ENCODE results near the gene STAG1.

GRCh38 chr3:136712941-136713340, 39.2 kb downstream of the STAG1 start:
- TF ChIP-seq POLR2AphosphoS5 (IDR thresholded peaks at IDR 0.05) (no peak), POLR2A (IDR thresholded peaks at IDR 0.05; ENCODE audit: low read depth) (no peak)

Data from esophagus muscularis mucosa (tissue), 2 donors.